Left kidney (tissue), 2 donors: ENCODE results near the gene ATAD2B. TPM values are rescaled to one million over a fixed set of nuclear protein-coding genes. Genes with fewer than 3 reads are reported as not detected.

Experiments
- DNase-seq: peaks from one replicate; pipeline ENCODE4 v3.0.0-alpha.2; 2013
- polyA plus RNA-seq: library from polyadenylated mRNA; unstranded; fragments of 120-200 nt; gene quantifications from one replicate; pipeline ENCODE4 v1.2.1, GENCODE V29; 2013; ENCODE audit not compliant: insufficient read length

The ATAD2B gene
- polyA plus RNA-seq, 1 donor, result 23.8 TPM

- DNase-seq, result no peak
Measured at GRCh38 chr2:23837871-23838270, 89.1 kb downstream of the ATAD2B start.

- no peak for DNase-seq
Measured at GRCh38 chr2:23836971-23837565, 89.9 kb downstream of the ATAD2B start.

- no peak for DNase-seq
Measured at GRCh38 chr2:23836505-23836904, 90.4 kb downstream of the ATAD2B start.

GRCh38 chr2:23835988-23836387, 90.9 kb downstream of the ATAD2B start:
- DNase-seq, result no peak

GRCh38 chr2:23835423-23835822, 91.5 kb downstream of the ATAD2B start:
- no peak for DNase-seq

GRCh38 chr2:23828986-23829385, 97.9 kb downstream of the ATAD2B start:
- DNase-seq, result no peak

GRCh38 chr2:23828256-23828980, 98.5 kb downstream of the ATAD2B start:
- DNase-seq, result no peak

- DNase-seq, result no peak
Measured at GRCh38 chr2:23827287-23827686, 99.6 kb downstream of the ATAD2B start.

- DNase-seq, result no peak
Measured at GRCh38 chr2:23826771-23827170, 100.2 kb downstream of the ATAD2B start.

GRCh38 chr2:23826040-23826439, 100.9 kb downstream of the ATAD2B start:
- no peak for DNase-seq

- DNase-seq, result peak; percentile 66
Measured at GRCh38 chr2:23824777-23825212, 102.1 kb downstream of the ATAD2B start.

GRCh38 chr2:23823863-23824262, 103.1 kb downstream of the ATAD2B start:
- DNase-seq, result no peak

- DNase-seq, result no peak
Measured at GRCh38 chr2:23814963-23815362, 112.0 kb downstream of the ATAD2B start.

GRCh38 chr2:23813438-23813837, 113.5 kb downstream of the ATAD2B start:
- DNase-seq, result no peak

- DNase-seq, result no peak
Measured at GRCh38 chr2:23809150-23809549, 117.8 kb downstream of the ATAD2B start.

GRCh38 chr2:23806665-23807249, 120.2 kb downstream of the ATAD2B start:
- DNase-seq, result no peak

- no peak for DNase-seq
Measured at GRCh38 chr2:23806201-23806600, 120.7 kb downstream of the ATAD2B start.

GRCh38 chr2:23803965-23804542, 122.9 kb downstream of the ATAD2B start:
- DNase-seq, result no peak

- no peak for DNase-seq
Measured at GRCh38 chr2:23803264-23803964, 123.5 kb downstream of the ATAD2B start.

GRCh38 chr2:23801396-23801795, 125.5 kb downstream of the ATAD2B start:
- DNase-seq, result no peak

GRCh38 chr2:23794234-23794633, 132.7 kb downstream of the ATAD2B start:
- no peak for DNase-seq

GRCh38 chr2:23793476-23793875, 133.4 kb downstream of the ATAD2B start:
- no peak for DNase-seq

GRCh38 chr2:23791030-23791429, 135.9 kb downstream of the ATAD2B start:
- no peak for DNase-seq
